HG02970 (cell line): ENCODE results near the gene NCAPD3.

Experiments used
- ATAC-seq: cut with Tn5 transposase; IDR thresholded peaks from one replicate; pipeline ENCODE4 v1.9.1; 2021; ENCODE audit warnings: mild to moderate bottlenecking, moderate library complexity, moderate number of reproducible peaks; ENCODE audit not compliant: unreplicated experiment, low FRiP score

The NCAPD3 gene

GRCh38 chr11:134171951-134172350, 51.8 kb downstream of the NCAPD3 start:
- ATAC-seq = no peak

DNA sequence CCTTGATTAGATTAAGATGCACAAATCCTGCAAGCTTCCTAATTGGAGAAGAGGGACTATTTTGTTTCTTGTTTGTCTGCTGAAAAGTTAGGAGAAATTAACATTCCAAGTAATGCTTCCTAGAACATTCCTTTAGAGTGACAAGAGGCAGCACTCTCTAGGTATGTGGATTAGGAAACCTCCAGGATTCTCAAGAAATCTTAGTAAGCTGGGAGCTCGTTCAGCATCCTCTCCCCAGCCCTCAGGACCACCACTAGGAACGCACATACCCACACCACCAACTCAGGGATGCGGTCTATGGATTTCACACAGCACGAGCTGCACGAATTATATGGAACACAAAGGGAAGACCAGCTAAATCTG, 52.9 kb downstream of the NCAPD3 start:
- no peak for ATAC-seq

DNA sequence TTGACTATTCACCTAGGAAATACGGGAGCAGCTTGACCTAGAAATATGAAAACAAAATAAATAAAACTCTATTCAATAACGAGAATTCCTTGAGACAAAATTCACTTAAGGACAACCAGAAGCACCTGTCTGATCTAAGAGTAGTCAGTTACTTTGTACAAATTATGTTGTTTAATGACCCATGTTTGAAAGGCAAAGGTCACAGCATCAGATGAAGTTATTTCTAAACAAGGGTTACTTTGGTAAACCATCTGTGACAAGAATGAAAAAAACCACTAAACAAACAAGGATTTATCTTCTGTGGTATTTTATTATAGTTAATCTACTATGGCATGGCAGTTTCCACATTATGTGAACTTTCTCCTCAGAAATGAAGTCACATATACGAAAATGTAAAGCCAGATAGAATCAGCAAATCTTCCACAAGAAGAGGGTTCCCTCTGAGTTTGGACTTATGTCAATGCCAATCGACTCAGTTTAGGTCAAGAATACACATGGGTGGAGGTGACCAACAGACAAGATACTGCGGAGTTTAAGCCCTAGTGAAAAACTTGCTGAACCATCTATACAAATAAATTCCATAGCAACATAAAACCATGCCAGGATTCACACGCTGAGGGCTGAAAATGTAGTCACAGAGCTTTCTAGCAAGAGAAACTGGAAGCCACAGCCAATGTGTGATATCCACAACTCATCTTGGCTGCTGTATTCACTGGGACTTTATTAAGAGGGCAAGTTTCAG, 53.4 kb downstream of the NCAPD3 start:
- no peak for ATAC-seq

GRCh38 chr11:134164490-134165370, 59.0 kb downstream of the NCAPD3 start:
- no peak for ATAC-seq

- ATAC-seq = no peak
Measured at GRCh38 chr11:134159652-134160051, 64.1 kb downstream of the NCAPD3 start.

DNA sequence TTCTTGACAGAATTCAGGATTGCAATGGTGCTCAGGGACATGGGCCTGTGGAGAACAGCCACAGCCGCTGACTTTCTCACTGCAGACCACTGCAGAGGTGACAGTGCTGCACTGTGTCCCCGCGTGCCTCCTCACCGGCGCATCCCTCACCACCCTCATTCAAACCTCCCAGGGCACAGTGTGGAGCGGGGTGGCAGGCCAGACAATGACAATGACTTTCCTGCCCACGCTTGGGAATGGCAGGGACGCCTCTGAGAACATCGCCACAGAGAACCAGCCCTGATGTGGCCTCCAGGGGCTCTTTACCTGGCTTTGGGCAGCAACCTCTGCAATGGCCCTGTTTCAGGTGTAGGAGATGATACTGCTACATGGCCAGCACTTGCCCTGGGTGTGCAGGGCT, 65.7 kb downstream of the NCAPD3 start:
- no peak for ATAC-seq

DNA sequence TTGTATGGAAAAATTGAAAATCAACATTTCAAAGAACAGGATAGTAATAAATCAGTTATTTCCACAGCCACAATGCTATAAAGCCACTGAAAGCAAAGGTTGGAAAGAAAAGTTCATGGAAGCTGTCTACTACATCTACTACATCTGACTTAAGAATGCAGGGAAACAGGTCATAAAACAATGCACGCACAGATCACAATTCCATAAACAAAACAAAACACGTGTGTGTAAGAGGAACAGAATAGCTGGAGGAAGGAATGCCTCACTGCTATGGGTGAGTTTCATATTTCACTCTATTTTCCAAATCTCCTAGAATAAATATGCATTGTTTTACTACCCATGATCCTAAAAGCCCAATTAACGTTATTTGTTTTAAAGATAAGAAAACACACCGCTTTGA, 66.3 kb downstream of the NCAPD3 start:
- no peak for ATAC-seq

GRCh38 chr11:134155946-134156865, 67.6 kb downstream of the NCAPD3 start:
- no peak for ATAC-seq

GRCh38 chr11:134155456-134155855, 68.3 kb downstream of the NCAPD3 start:
- no peak for ATAC-seq

DNA sequence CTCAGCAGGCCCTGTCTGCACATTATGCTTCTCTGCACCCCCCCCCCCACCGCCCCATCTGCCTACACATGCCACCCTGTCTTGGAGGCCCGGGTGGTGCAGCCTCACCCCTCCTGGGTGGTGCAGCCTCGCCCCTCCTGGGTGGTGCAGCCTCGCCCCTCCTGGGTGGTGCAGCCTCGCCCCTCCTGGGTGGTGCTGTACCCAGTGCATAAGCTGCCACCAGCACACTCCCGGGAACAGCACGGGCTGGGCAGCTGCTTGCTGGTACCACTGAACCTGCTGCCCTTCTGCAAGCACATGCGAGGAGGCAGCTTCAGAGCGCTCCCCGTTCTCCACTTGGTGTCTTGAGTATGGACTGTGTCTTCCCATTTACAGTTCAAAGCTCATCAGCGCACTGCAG, 69.3 kb downstream of the NCAPD3 start:
- ATAC-seq = no peak

- no peak for ATAC-seq
Measured at GRCh38 chr11:134153147-134153905, 70.4 kb downstream of the NCAPD3 start.

DNA sequence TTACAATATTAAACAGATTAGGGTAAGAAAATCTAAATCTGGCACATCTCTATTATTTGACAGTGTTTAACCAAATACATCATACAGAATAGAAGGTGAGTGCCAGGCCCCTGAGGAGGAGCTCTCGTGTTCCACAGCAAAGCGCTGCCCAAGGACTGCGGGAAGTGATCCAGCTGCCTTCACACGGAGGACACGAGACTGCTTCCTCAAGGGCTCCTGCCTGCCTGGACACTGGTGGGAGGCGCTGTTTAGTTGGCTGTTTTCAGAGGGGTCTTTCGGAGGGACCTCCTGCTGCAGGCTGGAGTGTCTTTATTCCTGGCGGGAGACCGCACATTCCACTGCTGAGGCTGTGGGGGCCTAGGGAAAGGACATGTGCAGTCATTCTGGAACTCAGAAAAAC, 71.1 kb downstream of the NCAPD3 start:
- ATAC-seq = no peak

DNA sequence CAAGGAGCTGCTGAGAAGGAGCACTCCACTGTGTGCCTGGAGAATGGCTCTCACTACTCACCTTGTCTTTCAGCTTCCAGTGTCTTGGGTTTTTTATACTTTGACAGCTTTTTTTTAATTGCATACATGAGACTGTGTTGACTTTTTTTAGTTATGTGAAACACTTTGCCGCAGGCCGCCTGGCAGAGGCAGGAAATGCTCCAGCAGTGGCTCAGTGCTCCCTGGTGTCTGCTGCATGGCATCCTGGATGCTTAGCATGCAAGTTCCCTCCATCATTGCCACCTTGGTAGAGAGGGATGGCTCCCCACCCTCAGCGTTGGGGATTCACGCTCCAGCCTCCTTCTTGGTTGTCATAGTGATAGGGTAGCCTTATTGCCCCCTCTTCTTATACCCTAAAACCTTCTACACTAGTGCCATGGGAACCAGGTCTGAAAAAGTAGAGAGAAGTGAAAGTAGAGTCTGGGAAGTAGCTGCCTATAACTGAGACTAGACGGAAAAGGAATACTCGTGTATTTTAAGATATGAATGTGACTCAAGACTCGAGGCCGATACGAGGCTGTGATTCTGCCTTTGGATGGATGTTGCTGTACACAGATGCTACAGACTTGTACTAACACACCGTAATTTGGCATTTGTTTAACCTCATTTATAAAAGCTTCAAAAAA, 72.6 kb downstream of the NCAPD3 start:
- no peak for ATAC-seq

- no peak for ATAC-seq
Measured at GRCh38 chr11:134150195-134150903, 73.4 kb downstream of the NCAPD3 start.

DNA sequence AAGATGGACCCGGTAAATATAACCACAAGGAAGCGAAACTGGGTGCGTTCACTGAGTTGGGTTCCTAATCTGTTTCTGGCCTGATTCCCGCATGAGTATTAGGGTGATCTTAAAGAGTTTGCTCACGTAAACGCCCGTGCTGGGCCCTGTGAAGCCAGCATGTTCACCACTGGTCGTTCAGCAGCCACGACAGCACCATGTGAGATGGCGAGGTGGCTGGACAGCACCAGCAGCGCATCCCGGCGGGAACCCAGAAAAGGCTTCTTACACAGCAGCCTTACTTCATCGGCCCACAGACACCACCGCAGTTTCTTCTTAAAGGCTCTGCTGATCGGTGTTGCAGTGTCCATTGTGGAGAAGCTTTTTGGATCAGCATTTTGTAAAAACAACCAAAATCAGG, 74.4 kb downstream of the NCAPD3 start:
- no peak for ATAC-seq

DNA sequence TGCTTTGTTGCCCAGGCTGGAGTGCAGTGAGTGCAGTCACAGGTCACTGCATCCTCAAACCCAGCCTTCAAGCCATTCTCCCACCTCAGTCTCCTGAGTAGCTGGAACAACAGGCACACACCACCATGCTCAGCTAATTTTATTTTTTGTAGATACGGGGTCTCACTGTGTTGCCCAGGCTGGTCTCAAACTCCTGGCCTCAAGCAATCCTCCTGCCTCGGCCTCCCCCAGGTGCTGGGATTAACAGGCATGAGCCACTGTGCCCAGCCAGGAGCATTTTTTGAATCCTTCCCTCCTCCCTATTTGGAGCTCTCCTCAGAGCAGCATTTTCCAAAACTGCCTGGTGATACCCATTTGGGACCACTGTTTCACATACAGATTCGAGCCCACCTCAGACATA, 77.2 kb downstream of the NCAPD3 start:
- no peak for ATAC-seq

DNA sequence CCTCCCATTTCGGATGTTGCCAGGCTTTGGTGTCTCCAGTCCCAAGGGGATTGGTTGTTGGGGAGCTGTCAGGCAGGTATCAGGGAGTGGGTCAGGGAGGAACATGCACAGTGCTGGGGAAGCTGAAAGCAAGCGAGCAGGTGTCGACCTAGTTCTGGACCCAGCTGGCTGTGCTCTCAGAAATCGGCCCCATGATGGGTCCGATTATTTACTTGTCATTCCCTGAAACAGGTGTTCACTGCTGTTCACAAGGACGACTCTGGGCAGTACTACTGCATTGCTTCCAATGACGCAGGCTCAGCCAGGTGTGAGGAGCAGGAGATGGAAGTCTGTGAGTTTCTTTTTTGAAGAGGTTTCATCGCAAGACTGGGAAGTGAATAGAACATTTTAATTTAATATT, 78.1 kb downstream of the NCAPD3 start:
- ATAC-seq = no peak

GRCh38 chr11:134144744-134145143, 79.0 kb downstream of the NCAPD3 start:
- no peak for ATAC-seq

DNA sequence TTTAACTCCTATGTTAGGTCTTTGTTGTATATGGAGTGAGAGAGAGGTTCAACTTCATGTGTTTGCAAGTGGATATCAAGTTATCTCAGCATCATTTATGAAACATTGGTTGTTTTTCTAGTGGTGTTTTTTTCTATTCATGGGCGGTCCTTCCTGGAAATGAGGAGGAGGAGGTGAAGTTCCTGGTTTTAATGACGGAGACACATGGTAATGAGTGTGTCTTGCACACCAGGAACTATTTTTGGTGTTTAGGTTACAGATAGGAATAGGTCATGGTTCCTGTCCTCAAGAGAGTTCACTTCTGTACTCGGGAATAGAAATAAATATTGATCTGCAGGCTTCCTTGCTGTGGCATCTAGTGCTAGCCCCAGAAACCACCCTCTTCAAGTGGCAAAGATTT, 80.0 kb downstream of the NCAPD3 start:
- no peak for ATAC-seq
